MM.1S (cell line): ENCODE data around the gene UBE2E1.

Experiments
- DNase-seq: peaks from one replicate; pipeline ENCODE4 v3.0.0-alpha.2; 2015
- H2AFZ ChIP-seq: fragments of 300-600 bp; sonication (generic); 2 replicates; pipeline ENCODE4 v1.6.0; 2016; ENCODE audit warnings: antibody characterized with exemption, low read length
- H3F3A ChIP-seq: fragments of 300-600 bp; sonication (generic); 2 replicates; pipeline ENCODE4 v1.6.1; 2016; ENCODE audit warnings: mild to moderate bottlenecking, antibody characterized with exemption, low read length, moderate library complexity, mixed read lengths; ENCODE audit not compliant: insufficient read depth
- H3K27ac ChIP-seq: fragments of 300-600 bp; sonication (generic); 2 replicates; pipeline ENCODE4 v1.5.1; 2016; ENCODE audit warnings: mild to moderate bottlenecking, low read length
- H3K27me3 ChIP-seq: fragments of 300-600 bp; sonication (generic); replicated peaks from 2 replicates; pipeline ENCODE4 v1.6.0; 2016; ENCODE audit warnings: low read length; ENCODE audit not compliant: insufficient read depth
- H3K36me3 ChIP-seq: fragments of 300-600 bp; sonication (generic); replicated peaks from 2 replicates; pipeline ENCODE4 v1.6.1; 2016; ENCODE audit warnings: mild to moderate bottlenecking, low read length, mixed read lengths; ENCODE audit not compliant: insufficient read depth
- H3K4me1 ChIP-seq: fragments of 300-600 bp; sonication (generic); 2 replicates; pipeline ENCODE4 v1.6.1; 2016; ENCODE audit warnings: low read length, mixed read lengths
- H3K4me2 ChIP-seq: fragments of 300-600 bp; sonication (generic); 2 replicates; pipeline ENCODE4 v1.6.0; 2016; ENCODE audit warnings: low read depth, low read length
- H3K4me3 ChIP-seq: fragments of 300-600 bp; sonication (generic); 2 replicates; pipeline ENCODE4 v1.5.1; 2016; ENCODE audit warnings: low read length, mixed read lengths
- H3K79me2 ChIP-seq: fragments of 300-600 bp; sonication (generic); 2 replicates; pipeline ENCODE4 v1.6.1; 2016; ENCODE audit warnings: mixed run types, low read length, mixed read lengths
- H3K9ac ChIP-seq: fragments of 300-600 bp; sonication (generic); 2 replicates; pipeline ENCODE4 v1.6.1; 2016; ENCODE audit warnings: low read length, mixed read lengths
- H3K9me2 ChIP-seq: fragments of 300-600 bp; sonication (generic); replicated peaks from 2 replicates; pipeline ENCODE4 v1.6.1; 2016; ENCODE audit warnings: mild to moderate bottlenecking, low read length, mixed read lengths; ENCODE audit not compliant: insufficient read depth
- H3K9me3 ChIP-seq: fragments of 300-600 bp; sonication (generic); replicated peaks from 2 replicates; pipeline ENCODE4 v1.6.1; 2016; ENCODE audit warnings: mild to moderate bottlenecking, low read length, mixed read lengths; ENCODE audit not compliant: insufficient read depth
- H4K20me1 ChIP-seq: fragments of 300-600 bp; sonication (generic); 2 replicates; pipeline ENCODE4 v1.6.1; 2016; ENCODE audit warnings: mild to moderate bottlenecking, low read length, moderate library complexity, mixed read lengths; ENCODE audit not compliant: insufficient read depth
- EZH2 ChIP-seq: fragments of 300-600 bp; sonication (generic); optimal IDR thresholded peaks from 2 replicates; pipeline ENCODE3; 2017; ENCODE audit warnings: low read depth, mild to moderate bottlenecking, antibody characterized with exemption, low read length, mixed read lengths
- EZH2phosphoT487 ChIP-seq: fragments of 300-600 bp; sonication (generic); IDR thresholded peaks from 2 replicates; pipeline ENCODE4 v1.6.1; 2018; ENCODE audit warnings: antibody characterized with exemption, low read length
- TF ChIP-seq, protein P1 (sequence below): fragments of 300-600 bp; sonication (generic); IDR thresholded peaks from 2 replicates; pipeline ENCODE4 v1.5.1; 2016; ENCODE audit warnings: antibody characterized with exemption, low read length, mixed read lengths

UBE2E1 gene

DNA sequence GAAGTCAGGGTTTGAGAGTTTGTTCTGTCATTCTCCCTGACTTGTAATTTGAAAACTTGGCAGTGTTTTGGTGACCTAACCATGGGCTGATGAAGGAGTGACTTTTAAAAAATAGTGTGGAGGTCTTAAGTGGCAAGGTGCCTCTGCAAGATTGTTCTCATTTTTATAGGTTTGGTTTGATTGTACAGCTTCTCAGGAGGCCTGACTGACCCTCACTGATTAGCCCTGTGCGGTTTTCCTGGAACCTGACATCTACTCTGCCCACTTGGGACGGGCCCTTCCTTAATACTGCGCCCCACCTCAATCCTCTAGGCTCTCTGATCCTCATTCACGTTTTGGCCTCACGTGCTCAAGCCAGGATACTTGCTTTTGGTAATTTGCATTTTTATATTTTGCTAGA, 2.8 kb downstream of the UBE2E1 start:
- Histone ChIP-seq H3K4me1 (0 out of 2 replicates have a peak, but pooled peaks cover 7% of the 10 kb centered on the region), H3K36me3 (no peaks in the 10 kb centered on the region), H4K20me1 (no peaks in the 10 kb centered on the region), H3K4me3 (peak overlapping the region; percentile 84), H3F3A (peaks cover 63% of the 10 kb centered on the region), H3K79me2 (peaks cover 73% of the 10 kb centered on the region), H3K4me2 (peak overlapping the region; percentile 85), H3K9me3 (no peaks in the 10 kb centered on the region), H3K27me3 (no peaks in the 10 kb centered on the region), H2AFZ (no peak overlapping the region), H3K27ac (peak overlapping the region; percentile 73; the same call in 1 of the 2 replicates), H3K9me2 (no peaks in the 10 kb centered on the region), H3K9ac (peak overlapping the region; percentile 88; the same call in 1 of the 2 replicates)
- no peak for TF ChIP-seq EZH2
- TF ChIP-seq, protein P1, sequence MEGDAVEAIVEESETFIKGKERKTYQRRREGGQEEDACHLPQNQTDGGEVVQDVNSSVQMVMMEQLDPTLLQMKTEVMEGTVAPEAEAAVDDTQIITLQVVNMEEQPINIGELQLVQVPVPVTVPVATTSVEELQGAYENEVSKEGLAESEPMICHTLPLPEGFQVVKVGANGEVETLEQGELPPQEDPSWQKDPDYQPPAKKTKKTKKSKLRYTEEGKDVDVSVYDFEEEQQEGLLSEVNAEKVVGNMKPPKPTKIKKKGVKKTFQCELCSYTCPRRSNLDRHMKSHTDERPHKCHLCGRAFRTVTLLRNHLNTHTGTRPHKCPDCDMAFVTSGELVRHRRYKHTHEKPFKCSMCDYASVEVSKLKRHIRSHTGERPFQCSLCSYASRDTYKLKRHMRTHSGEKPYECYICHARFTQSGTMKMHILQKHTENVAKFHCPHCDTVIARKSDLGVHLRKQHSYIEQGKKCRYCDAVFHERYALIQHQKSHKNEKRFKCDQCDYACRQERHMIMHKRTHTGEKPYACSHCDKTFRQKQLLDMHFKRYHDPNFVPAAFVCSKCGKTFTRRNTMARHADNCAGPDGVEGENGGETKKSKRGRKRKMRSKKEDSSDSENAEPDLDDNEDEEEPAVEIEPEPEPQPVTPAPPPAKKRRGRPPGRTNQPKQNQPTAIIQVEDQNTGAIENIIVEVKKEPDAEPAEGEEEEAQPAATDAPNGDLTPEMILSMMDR, result no peak
- TF ChIP-seq EZH2phosphoT487, result no peak
- DNase-seq, result no peak

DNA sequence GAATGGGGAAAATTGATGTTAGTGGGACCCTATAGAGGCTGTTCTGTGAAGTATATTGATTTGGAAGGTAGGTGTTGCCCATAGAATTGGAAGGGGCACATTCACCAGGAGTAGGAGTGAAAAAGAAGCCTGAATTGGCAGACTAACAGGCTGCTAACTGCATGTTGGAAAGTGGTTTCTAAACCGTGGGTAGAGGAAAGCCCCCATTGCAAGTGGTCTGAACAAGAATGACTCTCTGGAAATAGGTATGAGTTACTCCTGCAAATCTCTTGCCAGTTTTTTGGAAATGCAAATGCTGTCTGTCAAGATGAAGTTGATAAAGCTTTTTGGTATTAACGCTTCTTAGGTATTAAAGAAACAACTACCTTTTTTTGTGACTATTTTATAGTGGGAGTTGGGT, 3.5 kb downstream of the UBE2E1 start:
- no peaks in the 10 kb centered on the region for H3K36me3 ChIP-seq
- H2AFZ ChIP-seq, result no peak overlapping the region
- peak overlapping the region; percentile 84 for H3K4me3 ChIP-seq
- no peaks in the 10 kb centered on the region for H3K9me2 ChIP-seq
- H3K79me2 ChIP-seq, result peaks cover 81% of the 10 kb centered on the region
- H3K27me3 ChIP-seq, result no peaks in the 10 kb centered on the region
- H3K4me2 ChIP-seq, result peak overlapping the region; percentile 85
- H3K9ac ChIP-seq, result peak overlapping the region; percentile 88; the same call in 1 of the 2 replicates
- peaks cover 63% of the 10 kb centered on the region for H3F3A ChIP-seq
- peaks cover 8% of the 10 kb centered on the region for H3K4me1 ChIP-seq
- DNase-seq, result peak; percentile 38
- H4K20me1 ChIP-seq, result no peaks in the 10 kb centered on the region
- TF ChIP-seq EZH2 (no peak), EZH2phosphoT487 (no peak)
- TF ChIP-seq, protein P1, result no peak
- no peaks in the 10 kb centered on the region for H3K9me3 ChIP-seq
- peak overlapping the region; percentile 73 for H3K27ac ChIP-seq

DNA sequence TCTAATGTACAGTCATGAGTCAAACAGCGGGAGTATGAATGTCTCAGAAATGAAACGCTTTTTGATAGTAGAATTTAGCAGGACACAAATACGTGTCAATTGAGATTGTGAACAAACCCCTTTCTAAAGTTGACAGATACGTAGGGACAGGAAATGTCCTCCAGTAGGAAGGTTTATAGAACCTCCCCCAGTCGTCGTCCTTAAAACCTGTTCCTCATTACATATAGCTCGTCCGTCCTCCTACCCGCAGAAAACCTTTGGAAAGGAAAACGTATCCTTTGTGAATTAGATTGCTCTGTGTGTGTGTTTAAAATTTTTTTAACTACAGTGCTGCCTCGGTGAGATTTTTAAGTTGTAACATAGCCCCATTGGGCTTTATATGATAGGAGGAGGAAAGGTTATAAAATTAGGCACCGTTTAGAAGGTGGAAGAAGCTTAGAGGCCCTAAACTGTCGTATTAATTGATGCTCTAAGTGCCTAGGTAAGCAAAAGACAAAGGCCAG, 4.1 kb downstream of the UBE2E1 start:
- Histone ChIP-seq H3K27me3 (no peaks in the 10 kb centered on the region), H3K9me2 (no peaks in the 10 kb centered on the region), H3K27ac (peak overlapping the region; percentile 73), H3K4me2 (peak overlapping the region; percentile 85), H4K20me1 (no peaks in the 10 kb centered on the region), H3K79me2 (peaks cover 87% of the 10 kb centered on the region), H2AFZ (peak overlapping the region; percentile 59; the same call in 1 of the 2 replicates), H3K9ac (peak overlapping the region; percentile 88), H3K4me3 (peak overlapping the region; percentile 84), H3F3A (peaks cover 57% of the 10 kb centered on the region), H3K4me1 (peaks cover 11% of the 10 kb centered on the region), H3K9me3 (no peaks in the 10 kb centered on the region), H3K36me3 (0 out of 2 replicates have a peak, but pooled peaks cover 5% of the 10 kb centered on the region)
- TF ChIP-seq EZH2phosphoT487, result no peak
- DNase-seq, result peak; percentile 34
